ENCODE measurements around the gene HAO2.
"Not testable (repeated sequence)": the region's sequence is repeated elsewhere in the genome, so short reads cannot be mapped to it uniquely, and the experiment has no call there.

Gene HAO2

DNA sequence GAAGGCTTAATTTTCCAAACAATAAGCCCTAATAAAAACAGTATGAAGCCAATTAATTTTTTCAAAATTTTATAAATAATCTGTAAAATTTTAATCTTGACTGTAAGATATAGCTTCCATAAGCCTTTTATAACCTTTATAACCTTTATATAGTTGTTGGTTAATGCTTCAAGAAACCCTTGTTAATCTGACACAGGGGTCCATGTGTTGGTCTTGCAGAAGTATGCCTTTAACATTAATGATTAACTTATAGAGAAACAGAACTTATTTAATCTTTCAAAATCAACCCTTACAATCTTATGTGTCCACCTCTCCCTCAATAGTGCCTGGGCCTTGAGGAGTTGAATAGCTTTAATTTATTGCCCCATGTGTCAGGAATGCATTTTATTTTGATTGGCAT lies 23.2 kb upstream of the HAO2 start:
- DNase-seq (ENCODE audit: low read depth), result no peak

DNA sequence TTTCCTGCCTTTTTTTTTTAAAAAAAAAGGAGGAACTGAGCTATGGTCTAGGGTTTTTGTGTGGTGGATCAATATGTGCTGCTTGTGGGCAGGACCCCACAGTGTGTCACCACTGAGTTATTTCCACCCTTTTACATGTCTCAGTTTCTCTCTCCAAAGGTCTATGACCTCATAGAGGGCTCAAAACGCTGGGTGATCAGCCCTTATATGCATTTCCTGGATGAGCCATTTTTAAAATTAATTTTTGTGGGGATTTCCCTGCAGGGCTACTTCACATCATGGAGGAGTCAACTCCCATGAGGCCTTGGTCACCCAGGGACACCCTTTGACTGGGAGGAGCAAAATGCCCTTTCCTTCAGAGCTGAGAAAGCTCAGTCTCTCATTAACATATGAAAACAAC lies 20.7 kb upstream of the HAO2 start:
- DNase-seq (ENCODE audit: low read depth), result no peak

DNA sequence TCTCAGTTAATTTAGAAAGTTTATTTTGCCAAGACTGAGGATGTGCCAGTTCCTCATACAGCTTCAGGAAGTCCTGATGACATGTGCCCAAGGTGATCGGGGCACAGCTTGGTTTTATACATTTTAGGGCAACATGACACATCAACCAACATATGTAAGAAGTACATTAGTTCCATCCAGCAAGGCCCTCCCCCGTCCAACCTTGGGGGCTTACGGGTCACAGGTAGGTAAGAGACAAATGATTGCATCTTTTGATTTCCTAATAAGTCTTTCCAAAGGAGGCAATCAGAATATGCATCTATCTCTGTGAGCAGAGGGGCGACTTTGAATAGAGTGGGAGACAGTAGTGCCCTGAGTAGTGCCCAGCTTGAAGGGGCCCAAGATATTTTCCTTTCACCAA lies 19.6 kb upstream of the HAO2 start:
- no peak for DNase-seq (ENCODE audit: low read depth)

DNA sequence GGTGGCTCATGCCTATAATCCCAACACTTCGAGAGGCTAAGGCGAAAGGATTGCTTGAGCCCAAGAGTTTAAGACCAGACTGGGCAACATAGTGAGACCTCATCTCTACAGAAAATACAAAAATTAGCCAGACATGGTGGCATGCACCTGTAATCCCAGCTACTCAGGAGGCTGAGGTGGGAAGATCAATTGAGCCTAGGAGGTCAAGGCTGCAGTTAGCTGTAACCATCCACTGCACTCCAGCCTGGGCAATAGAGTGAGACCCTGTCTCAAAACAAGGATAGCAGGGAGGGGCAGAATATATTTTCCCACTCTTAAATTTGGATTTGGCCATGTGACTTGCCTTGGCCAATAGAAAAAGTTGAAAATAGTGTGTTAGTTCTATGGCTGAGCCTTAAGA lies 17.7 kb upstream of the HAO2 start:
- DNase-seq (ENCODE audit: low read depth), result not testable (repeated sequence)

DNA sequence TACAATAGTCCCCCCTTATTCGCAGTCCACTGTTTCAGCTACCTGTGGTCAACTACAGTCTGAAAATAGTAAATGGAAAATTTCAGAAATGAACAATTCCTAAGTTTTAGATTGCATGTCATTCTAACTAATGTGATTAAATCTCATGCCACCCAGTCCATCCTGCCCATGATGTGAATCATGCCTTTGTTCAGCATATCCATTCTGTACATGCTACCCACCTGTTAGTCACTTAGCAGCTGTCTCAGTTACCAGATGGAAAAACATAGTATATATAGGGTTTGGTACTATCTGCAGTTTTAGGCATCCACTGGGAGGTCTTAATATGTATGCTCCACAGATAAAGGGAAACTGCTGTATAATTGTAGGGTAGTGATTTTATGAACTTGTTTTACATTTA lies 16.6 kb upstream of the HAO2 start:
- DNase-seq (ENCODE audit: low read depth), result no peak

DNA sequence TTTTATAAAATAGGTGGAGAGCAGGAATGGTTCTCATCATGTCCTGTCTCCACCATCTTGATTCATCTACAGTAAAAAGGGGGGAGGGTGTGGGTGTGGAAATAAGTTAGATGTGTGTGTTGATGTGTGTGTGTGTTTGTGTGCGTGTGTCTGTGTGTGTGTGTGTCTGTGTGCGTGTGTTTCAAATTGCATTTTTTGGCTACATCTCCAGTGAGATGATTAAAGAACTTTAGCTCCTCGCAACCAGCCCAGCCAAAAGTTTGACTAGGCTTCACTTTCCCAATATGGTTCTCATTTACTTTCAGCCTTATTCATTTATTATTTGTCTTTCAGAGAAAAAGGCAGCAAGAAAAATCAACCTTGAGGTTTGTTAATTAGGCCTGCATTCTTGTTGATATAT lies 14.7 kb upstream of the HAO2 start:
- DNase-seq (ENCODE audit: low read depth), result no peak

DNA sequence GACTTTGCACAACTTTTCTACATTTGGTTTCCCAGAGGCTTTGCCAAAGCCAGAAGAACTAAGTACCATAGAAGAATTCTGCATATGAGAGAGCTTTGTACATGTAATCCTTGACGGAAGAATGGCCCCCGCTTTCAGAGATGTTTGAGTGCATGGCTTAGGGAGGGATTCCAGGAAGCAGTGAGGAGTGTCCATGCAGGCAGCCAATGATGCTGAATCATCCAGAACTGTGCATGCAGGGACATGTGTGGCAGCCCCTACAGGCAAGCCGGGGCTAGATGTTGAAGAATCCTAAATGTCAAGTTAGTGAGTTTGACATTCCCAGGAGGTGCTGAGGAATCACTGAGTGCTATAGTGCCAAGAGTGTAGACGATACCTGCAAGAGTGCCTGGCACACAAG lies 9.9 kb upstream of the HAO2 start:
- DNase-seq (ENCODE audit: low read depth), result no peak

DNA sequence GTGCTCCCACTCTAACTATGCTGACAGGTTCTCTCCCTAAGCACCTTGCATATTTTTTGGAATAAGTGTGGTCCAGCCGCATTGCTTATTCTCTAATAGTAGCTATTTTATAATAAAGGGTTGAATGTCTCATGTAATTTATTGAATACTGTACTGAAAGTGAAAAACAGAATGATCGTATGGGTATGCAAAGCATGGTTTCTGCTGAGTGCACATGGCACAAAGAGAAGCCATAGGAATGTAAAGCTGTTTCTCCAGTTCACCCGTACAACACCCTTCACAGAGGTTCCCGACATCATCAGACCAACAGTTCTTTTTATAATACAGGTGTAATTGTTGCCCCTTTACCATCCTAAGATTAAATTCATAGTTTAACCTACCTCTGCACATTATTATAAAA lies 8.9 kb upstream of the HAO2 start:
- no peak for DNase-seq (ENCODE audit: low read depth)

DNA sequence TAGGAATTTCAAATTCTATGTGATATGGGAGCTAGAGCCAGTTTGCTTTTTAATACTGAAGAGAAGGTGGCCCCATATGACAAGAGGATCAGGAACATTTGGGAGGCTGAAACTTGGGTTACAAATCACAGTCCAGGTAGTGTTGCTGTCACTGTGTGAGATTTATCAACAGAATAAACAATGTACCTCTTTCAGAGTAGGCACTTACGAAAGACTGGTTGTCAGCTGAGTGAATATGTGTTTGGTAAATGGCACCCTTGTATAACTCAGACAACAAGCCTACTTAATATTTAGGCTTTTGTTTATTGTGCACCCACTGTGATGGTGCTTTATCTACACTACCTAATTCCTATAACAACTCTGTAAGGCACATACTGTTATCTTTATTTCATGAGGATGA lies 7.4 kb upstream of the HAO2 start:
- DNase-seq (ENCODE audit: low read depth), result no peak

DNA sequence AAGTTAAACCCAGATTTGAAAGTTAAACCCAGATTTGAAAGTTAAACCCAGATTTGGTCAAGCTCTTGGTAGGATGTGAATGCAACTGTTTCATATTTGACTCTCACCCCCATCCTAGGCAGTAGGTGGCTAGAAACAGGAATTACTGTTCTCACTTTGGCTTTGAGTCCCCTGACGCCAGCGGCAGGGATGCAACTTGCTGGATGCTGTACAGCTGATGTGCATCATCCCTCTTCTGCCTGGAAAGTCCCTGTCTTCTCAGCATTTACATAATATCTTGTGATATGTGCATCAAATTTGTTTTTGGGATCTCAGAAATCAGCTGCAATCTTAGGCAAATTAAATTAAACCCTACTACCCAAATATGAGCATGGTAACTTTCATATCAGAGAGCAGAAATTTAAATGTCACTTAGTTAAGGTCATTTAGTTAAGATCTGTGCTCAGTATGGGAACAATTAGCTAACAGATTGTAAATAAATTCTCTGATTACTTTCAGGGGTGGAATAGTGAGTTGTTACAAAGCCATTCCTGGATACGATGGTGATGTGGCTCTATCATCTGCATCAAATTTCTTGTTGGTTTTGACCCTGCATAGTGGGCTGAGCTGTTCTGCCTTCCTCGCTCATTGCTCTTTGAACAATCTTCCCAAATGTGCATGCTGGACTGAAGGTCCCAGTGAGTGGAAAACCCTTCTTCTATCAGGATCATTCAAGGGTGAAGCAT lies 6.8 kb upstream of the HAO2 start:
- no peak for DNase-seq (ENCODE audit: low read depth)

DNA sequence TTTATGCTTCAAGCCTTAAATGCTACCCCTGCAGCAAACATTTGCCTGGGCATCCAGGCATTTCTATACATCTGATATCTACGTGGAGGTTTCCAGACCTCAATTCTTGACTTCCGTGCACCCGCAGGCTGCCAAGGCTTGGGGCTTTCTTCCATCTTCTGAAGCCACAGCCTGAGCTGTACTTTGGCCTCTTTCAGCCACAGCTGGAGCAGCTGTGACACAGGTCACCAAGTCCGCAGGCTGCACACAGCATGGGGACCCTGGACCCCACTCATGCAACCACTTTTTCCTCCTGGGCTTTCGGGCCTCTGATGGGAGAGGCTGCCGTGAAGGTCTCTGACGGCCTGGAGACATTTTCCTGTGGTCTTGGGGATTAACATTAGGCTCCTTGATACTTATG lies 5.4 kb upstream of the HAO2 start:
- DNase-seq (ENCODE audit: low read depth), result no peak

DNA sequence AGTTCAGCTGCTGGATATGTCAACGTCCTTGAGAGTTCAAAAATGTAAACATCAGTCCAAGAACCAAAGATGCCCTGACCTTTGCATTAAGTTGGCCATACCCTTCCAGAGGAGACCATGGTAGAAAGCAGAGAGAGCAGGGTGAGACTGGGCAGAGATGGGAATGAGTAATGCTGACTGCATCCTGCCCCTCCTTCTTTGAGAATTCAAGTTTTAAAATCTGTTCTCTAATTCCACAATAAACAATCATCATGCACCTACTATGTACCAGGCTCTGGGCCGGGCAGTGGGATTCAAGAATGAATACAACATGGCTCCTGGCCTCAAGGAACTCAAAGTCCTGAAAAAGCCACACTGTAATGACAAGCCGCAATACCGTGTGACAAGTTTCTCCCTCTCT lies 3.9 kb upstream of the HAO2 start:
- DNase-seq (ENCODE audit: low read depth), result no peak

DNA sequence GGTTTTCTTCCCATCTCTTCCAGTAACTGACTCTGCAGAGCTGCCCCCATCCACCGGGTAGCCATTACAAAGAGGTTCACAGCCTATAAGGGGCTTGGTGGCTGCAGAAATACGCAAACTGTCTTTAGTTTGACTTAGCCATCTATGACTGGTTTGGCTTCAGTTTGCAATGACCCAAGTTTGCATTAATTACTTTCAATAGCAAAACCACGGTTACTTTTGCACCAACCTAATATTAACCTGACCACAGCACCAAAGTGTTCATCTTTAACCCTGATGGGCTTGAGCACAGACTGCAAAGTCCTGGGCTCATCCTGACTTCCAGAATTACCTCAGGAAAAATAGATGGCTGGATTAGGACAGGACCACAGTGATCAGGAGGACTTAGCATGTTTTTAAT lies 2.2 kb upstream of the HAO2 start:
- DNase-seq (ENCODE audit: low read depth), result no peak

DNA sequence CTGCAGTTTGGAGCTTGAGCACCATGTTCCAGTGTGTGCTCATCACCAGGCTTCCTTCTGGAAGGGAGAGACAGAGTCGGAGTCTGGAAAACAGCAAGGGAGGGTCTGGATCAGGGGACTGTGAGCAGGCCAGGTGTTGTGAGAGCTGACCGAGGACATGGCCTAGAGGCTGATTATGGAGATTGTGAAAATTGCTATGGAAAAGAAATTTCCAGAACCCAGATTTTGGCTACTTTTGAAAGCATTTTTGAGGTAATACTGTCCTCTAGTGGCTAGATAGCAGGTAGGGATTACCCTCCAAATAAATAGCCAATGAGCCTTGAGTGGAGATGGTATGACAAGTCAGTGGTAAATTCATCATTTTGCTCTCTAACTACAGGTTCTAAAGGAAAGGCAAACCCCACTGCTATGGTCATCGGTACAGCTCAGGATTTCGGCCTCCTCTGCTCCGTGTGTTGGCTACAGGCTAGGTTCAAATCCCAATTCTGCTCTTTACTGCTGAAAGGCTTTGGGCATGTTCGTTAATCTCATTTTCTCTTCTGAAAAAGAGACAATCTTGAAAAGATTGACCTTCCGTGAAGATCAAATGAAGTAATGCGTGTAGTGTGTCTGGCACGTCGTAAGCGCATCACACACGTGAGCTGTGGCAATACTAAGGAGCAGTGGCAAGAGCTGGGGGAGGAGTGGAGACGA lies 1.0 kb upstream of the HAO2 start:
- DNase-seq (ENCODE audit: low read depth), result no peak

DNA sequence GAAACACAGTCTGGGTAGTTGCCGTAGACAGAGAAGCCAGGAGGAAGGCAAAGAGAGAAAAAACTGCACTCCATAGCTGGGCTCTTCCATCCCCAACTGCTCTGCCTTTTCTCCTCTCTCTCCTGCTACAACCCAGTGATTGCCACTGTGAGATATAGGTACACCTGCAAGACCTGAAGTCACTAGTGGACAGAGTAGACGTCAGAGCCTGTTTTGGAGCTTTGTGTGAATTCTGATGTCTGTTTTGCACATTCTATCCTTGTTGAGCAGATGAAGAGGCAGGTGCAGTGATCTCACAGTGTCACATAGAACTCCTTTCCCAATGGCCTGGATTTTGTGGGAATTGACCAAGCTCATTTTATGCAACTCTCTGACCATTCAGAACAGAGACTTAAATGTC lies 2.2 kb downstream of the HAO2 start:
- DNase-seq (ENCODE audit: low read depth), result no peak

DNA sequence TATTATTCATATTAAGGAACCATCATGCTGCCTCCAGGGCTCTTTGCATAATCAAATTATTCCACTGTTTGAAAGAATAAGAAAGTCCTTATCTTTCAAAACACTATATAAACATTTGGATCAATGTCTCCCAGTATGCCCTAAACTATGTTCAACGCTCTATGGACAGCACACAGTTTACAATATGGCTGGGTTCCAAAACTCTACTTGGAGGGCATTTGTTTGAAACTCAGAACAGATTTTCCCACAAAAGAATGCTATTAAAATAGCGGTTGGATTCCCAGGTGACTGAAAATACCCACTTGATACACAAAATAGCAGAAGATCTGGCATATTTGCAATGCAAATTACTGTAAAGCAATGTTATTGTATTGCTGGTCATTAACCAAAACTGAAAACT lies 3.2 kb downstream of the HAO2 start:
- no peak for DNase-seq (ENCODE audit: low read depth)

DNA sequence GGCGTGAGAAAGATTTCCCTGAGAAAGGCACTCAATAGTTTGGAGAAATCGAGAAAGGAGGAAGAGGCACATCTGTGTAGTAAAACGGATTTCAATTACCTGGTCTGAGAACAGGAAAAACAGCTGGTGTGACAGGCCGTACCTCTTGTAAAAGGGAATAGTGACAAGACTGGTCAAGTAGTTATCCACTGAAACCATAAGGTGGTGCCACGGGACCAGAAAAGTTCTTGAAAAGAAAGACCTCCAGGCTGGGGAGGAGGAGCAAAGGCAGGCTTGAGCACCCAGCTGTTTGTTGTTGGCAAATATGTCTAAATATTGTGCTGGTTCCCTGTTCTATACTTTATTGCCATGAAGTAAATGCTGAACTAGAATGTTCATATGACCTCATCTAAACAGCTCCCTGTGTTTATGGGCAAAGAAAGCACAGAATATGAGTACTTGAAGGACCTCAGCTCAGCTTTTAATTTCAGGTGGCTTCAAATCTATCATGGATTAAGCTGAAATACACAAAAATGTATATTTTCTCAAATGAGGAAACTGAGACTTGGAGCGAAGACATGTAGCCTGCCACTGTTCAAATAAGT lies 4.0 kb downstream of the HAO2 start:
- DNase-seq (ENCODE audit: low read depth), result no peak

DNA sequence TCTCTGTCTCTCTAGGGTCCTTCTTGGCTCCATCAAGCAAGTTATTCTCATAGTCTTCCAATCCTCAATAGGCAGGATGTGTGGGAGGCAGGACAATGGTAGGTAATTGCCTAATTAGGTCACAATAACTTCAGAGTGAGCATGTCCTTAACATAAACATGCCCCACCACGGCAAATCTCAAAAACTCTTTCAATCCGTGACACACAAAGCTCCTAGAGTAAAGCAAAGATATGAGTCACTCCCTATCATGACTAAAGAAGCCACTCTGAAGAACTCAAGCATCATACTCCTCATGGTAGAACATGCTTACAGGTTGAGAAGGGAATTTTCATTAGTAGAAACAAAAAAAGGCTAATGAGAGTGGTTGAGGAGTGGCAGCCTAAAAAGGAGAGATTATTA lies 4.9 kb downstream of the HAO2 start:
- DNase-seq (ENCODE audit: low read depth), result no peak

DNA sequence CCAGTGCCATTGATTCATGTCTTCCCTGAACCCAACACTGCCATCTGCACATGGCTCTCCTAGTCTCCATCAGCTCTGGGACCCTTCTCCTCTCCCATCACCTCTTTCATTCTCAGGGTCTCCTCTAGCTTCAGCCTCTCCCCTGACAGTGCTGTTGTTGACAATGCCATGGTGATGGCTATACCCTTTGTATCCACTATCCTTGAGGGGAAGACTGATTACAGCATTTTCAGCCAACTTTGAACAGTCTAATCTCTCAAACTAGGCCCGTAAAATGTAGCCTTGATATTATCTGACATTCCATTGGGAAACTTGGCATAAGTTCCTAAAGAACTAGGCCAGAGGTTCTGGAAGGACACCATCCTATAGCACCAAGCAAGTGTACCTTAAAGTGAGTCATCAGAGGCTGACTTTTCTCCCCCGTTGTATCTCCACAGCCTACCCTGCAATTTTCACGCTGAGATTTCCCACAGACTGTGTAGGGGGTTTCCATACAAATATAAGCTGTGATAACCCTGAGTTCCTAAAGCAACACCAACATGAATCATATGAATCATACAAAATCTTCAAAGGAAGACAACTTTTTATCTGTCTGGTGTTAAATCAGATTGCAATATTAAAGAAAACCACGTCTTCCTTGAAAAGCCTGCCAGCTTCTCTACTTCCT lies 5.8 kb downstream of the HAO2 start:
- no peak for DNase-seq (ENCODE audit: low read depth)

DNA sequence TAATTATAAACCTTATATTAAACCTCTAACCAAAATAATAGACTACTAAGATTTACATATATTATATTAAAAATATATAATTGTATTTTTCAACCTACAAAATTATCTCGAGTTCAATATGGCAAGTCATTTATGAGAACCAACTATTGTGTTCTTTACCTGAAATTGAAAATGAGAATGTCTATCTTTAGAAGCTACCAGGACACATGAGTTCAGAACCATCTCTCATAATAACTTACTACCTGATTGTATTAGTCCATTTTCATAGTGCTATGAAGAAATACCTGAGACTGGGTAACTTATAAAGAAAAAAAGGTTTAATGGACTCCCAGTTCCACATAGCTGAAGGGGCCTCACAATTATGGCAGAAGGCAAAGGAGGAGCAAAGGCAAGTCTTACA lies 6.8 kb downstream of the HAO2 start:
- DNase-seq (ENCODE audit: low read depth), result no peak

DNA sequence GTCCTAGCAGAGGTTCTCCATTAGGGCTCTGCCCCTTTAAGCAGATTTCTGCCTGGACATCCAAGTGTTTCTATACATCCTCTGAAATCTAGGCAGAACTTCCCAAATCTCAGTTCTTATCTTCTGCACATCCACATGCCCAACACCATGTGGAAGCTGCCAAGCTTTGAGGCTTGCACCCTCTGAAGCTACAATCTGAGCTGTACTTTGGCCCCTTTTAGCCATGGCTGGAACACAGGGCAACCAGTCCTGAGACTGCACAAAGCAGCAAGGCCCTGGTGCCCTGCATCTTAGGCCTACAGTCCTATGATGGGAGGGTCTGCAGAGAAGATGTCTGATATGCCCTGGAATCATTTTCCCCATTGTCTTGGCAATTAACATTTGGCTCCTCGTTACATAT lies 8.0 kb downstream of the HAO2 start:
- no peak for DNase-seq (ENCODE audit: low read depth)

DNA sequence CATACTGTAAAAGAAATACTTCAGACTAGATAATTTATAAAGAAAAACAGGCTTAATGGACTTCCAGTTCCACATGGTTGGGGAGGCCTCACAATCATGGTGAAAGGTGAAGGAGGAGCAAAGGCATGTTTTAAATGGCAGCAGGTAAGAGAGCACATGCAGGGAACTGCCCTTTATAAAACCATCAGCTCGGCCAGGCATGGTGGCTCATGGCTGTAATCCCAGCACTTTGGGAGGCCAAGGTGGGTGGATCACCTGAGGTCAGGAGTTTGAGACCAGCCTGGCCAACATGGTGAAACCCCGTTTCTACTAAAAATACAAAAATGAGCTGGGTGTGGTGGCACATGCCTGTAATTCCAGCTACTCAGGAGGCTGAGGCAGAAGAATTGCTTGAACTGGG lies 9.0 kb downstream of the HAO2 start:
- DNase-seq (ENCODE audit: low read depth), result not testable (repeated sequence)

DNA sequence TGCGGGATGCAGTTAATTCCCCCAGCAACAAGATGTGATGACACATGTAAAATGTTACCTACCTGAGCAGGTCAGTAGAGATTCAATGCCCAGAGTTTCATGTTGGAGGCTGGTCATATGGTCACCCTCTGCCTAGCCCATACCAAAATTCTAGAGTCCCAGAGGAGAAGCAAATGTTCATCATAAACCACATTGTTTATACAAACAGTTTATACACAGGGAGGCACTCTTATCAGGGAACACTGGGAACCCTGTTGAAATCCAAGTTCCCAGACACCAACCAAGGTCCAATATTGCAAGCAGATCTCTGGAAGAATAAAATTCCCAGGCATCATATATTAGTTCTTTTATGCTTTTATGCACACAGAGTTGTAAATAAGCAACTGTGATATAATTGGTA lies 10.5 kb downstream of the HAO2 start:
- DNase-seq (ENCODE audit: low read depth), result no peak
